PC-9 (cell line): Measurements from ENCODE around the gene UXT. TPM values are rescaled to one million over a fixed set of nuclear protein-coding genes. Genes with fewer than 3 reads are reported as not detected.

Experiments
- BruUV-seq: library from RNA; stranded (reverse); fragments of 400-500 nt; replicated peaks from 2 replicates; lab custom pipeline; 2021; lab: Mats Ljungman, UMichigan
- CTCF ChIA-PET: fragments of 300-600 bp; sonication (Branson Sonifier 250); formaldehyde crosslinking; loops from one replicate; lab custom pipeline; 2022; ENCODE audit warnings: antibody characterized with exemption; lab: Charles Lee
- POLR2A ChIA-PET: fragments of 300-600 bp; sonication (Branson Sonifier 250); formaldehyde crosslinking; loops from one replicate; lab custom pipeline; 2022; ENCODE audit warnings: antibody characterized with exemption; ENCODE audit not compliant: unreplicated experiment; lab: Charles Lee
- DNase-seq, 2 experiments: peaks; one replicate each; pipeline versions ENCODE4 v3.0.0 to v3.0.0-alpha.2; 2015 to 2022; ENCODE audit warnings: mixed read lengths in 1 of 2
- H2AFZ ChIP-seq: fragments of 200-600 bp; sonication (generic); 2 replicates; pipeline ENCODE4 v1.8.1; 2017; ENCODE audit warnings: antibody characterized with exemption
- H3F3A ChIP-seq: fragments of 200-600 bp; sonication (generic); 2 replicates; pipeline ENCODE4 v1.8.1; 2017; ENCODE audit warnings: antibody characterized with exemption, mild to moderate bottlenecking, low read depth; ENCODE audit not compliant: insufficient read depth
- H3K27ac ChIP-seq: fragments of 200-600 bp; sonication (generic); 2 replicates; pipeline ENCODE4 v1.6.1; 2016; ENCODE audit warnings: mixed run types
- H3K27me3 ChIP-seq: fragments of 200-600 bp; sonication (generic); 2 replicates; pipeline ENCODE4 v1.6.1; 2016; ENCODE audit warnings: low read depth, mixed run types; ENCODE audit not compliant: insufficient read depth
- H3K36me3 ChIP-seq: fragments of 200-600 bp; sonication (generic); 2 replicates; pipeline ENCODE4 v1.6.1; 2016; ENCODE audit warnings: low read depth, mixed run types
- H3K4me1 ChIP-seq: fragments of 200-600 bp; sonication (generic); replicated peaks from 2 replicates; pipeline ENCODE4 v1.6.1; 2016; ENCODE audit warnings: mixed run types; ENCODE audit not compliant: insufficient read depth
- H3K4me2 ChIP-seq: fragments of 200-600 bp; sonication (generic); 2 replicates; pipeline ENCODE4 v1.6.1; 2017; ENCODE audit warnings: mixed run types
- H3K4me3 ChIP-seq: fragments of 200-600 bp; sonication (generic); 2 replicates; pipeline ENCODE4 v1.6.1; 2016; ENCODE audit warnings: mixed run types
- H3K79me2 ChIP-seq: fragments of 200-600 bp; sonication (generic); 2 replicates; pipeline ENCODE4 v1.6.1; 2017; ENCODE audit warnings: low read depth, mixed run types
- H3K9me2 ChIP-seq: fragments of 200-600 bp; sonication (generic); 2 replicates; pipeline ENCODE4 v1.8.1; 2017; ENCODE audit warnings: mild to moderate bottlenecking; ENCODE audit not compliant: insufficient read depth
- H3K9me3 ChIP-seq: fragments of 200-600 bp; sonication (generic); 2 replicates; pipeline ENCODE4 v1.8.1; 2016; ENCODE audit warnings: low read depth; ENCODE audit not compliant: insufficient read depth
- H4K20me1 ChIP-seq: fragments of 200-600 bp; sonication (generic); 2 replicates; pipeline ENCODE4 v1.8.1; 2017; ENCODE audit not compliant: insufficient read depth
- CTCF ChIP-seq: fragments of 200-600 bp; sonication (generic); conservative IDR thresholded peaks from 2 replicates; pipeline ENCODE4 v1.6.1; 2017; ENCODE audit warnings: mixed run types, antibody characterized with exemption, mild to moderate bottlenecking, moderate library complexity
- EZH2 ChIP-seq: fragments of 200-600 bp; sonication (generic); IDR thresholded peaks from 2 replicates; pipeline ENCODE4 v1.8.0; 2017; ENCODE audit warnings: antibody characterized with exemption, low read depth
- intact Hi-C: fragments of 100-400 bp; cut with micrococcal nuclease; formaldehyde crosslinking; loops from one replicate; pipeline ENCODE4 v1.10.0; 2022; ENCODE audit not compliant: unreplicated experiment
- total RNA-seq: library from RNA; stranded (reverse); gene quantifications from 2 replicates; pipeline ENCODE4 v1.2.3, GENCODE V29; 2021

UXT gene
- total RNA-seq, 1 experiment from 2014 or later = 53.8 TPM

DNA sequence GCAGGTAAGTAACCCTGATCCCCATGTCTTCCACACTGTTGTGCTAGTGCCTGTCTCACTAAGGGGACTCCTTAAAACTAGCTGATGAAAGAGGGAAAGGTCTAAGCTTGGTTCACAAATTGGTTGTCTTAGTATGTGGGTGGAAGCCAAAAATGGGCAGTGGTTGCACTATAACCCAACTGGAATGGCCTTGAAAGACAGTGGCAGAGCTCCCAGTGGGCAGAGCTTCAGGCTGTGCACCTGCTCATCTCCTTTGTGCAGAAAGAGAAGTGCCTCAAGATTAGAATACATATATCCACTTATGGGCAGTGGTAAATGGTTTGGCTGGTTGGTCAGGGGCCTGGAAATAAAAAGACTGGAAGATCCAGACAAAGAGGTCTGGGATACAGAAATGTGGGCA, 46.6 kb downstream of the UXT start:
- ChIA-PET CTCF (no interaction called here), POLR2A (no interaction called here)
- Histone ChIP-seq H3K9me3 (no peaks in the 10 kb centered on the region), H4K20me1 (no peaks in the 10 kb centered on the region), H3K9me2 (no peaks in the 10 kb centered on the region), H3K36me3 (no peaks in the 10 kb centered on the region), H3K4me3 (no peak overlapping the region), H2AFZ (no peak overlapping the region), H3K27me3 (no peaks in the 10 kb centered on the region), H3K79me2 (no peaks in the 10 kb centered on the region), H3K4me1 (no peaks in the 10 kb centered on the region), H3K27ac (no peak overlapping the region), H3F3A (no peaks in the 10 kb centered on the region), H3K4me2 (no peak overlapping the region)
- intact Hi-C loops = no loop called here
- TF ChIP-seq EZH2 = no peak
- TF ChIP-seq CTCF = no peak
- DNase-seq = no peak
- BruUV-seq = no TSS peak

DNA sequence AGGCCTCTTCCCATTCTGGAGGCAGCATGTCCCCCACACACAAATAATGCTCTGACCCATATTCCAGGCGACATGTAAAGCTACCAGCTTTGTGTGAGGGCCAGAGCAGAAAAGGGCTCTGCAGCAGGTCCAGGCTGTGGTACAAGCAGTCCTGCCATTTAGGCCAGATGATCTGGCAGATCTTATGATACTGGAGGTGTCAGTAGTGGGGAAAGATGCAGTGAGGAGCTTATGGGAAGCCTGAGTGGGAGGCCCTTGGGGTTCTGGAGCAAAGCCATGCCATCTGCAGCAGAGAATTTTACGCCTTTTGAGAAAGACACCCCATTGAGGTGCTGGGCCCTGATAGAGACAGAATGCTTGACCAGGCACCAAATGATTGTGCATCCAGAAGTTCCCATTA, 47.1 kb downstream of the UXT start:
- H3K4me1 ChIP-seq = no peaks in the 10 kb centered on the region
- H4K20me1 ChIP-seq = no peaks in the 10 kb centered on the region
- DNase-seq = no peak
- H2AFZ ChIP-seq = no peak overlapping the region
- no TSS peak for BruUV-seq
- intact Hi-C loops = no loop called here
- no peaks in the 10 kb centered on the region for H3K79me2 ChIP-seq
- H3K36me3 ChIP-seq = no peaks in the 10 kb centered on the region
- H3K27me3 ChIP-seq = no peaks in the 10 kb centered on the region
- H3K9me3 ChIP-seq = no peaks in the 10 kb centered on the region
- no peak overlapping the region for H3K4me2 ChIP-seq
- TF ChIP-seq EZH2 (no peak), CTCF (no peak)
- CTCF ChIA-PET = no interaction called here
- no peak overlapping the region for H3K27ac ChIP-seq
- H3K9me2 ChIP-seq = no peaks in the 10 kb centered on the region
- no peaks in the 10 kb centered on the region for H3F3A ChIP-seq
- POLR2A ChIA-PET = no interaction called here
- no peak overlapping the region for H3K4me3 ChIP-seq

DNA sequence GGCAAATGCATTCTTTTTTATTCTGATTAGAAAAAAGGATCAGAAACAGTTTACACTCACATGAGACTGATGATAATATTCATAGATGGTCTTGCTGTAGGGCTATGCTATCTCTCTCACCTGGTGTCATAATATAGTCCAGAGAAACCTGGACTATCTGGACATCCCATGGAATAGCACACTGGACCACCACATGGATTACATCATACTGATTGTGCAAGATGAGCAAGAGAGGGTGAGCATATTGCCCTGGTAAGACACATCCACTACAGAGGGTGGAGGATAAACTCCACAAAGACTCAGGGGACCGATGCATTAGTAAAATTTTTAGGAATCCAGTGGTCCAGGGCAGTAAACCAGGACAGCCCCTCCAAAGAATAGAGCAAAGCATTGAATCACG, 47.5 kb downstream of the UXT start:
- POLR2A ChIA-PET = no interaction called here
- Histone ChIP-seq H3K4me1 (no peaks in the 10 kb centered on the region), H3K4me3 (no peak overlapping the region), H4K20me1 (no peaks in the 10 kb centered on the region), H3K27me3 (no peaks in the 10 kb centered on the region), H3K9me3 (no peaks in the 10 kb centered on the region), H3K4me2 (no peak overlapping the region), H3K79me2 (no peaks in the 10 kb centered on the region), H3K27ac (no peak overlapping the region), H3K36me3 (no peaks in the 10 kb centered on the region), H2AFZ (no peak overlapping the region), H3K9me2 (no peaks in the 10 kb centered on the region), H3F3A (no peaks in the 10 kb centered on the region)
- TF ChIP-seq EZH2 = no peak
- TF ChIP-seq CTCF = no peak
- CTCF ChIA-PET = no interaction called here
- no peak for DNase-seq
- BruUV-seq = no TSS peak
- intact Hi-C loops = no loop called here
